GM21737 (cell line): ENCODE measurements around the gene LRFN3.
A peak's percentile ranks its signal among the peaks of the same experiment; 100 is the strongest.
"Not testable (repeated sequence)": the region's sequence is repeated elsewhere in the genome, so short reads cannot be mapped to it uniquely, and the experiment has no call there.

Experiments
- ATAC-seq: cut with Tn5 transposase; IDR thresholded peaks from one replicate; pipeline ENCODE4 v1.9.1; 2021; ENCODE audit warnings: mild to moderate bottlenecking, moderate library complexity; ENCODE audit not compliant: unreplicated experiment

Gene LRFN3, protein sequence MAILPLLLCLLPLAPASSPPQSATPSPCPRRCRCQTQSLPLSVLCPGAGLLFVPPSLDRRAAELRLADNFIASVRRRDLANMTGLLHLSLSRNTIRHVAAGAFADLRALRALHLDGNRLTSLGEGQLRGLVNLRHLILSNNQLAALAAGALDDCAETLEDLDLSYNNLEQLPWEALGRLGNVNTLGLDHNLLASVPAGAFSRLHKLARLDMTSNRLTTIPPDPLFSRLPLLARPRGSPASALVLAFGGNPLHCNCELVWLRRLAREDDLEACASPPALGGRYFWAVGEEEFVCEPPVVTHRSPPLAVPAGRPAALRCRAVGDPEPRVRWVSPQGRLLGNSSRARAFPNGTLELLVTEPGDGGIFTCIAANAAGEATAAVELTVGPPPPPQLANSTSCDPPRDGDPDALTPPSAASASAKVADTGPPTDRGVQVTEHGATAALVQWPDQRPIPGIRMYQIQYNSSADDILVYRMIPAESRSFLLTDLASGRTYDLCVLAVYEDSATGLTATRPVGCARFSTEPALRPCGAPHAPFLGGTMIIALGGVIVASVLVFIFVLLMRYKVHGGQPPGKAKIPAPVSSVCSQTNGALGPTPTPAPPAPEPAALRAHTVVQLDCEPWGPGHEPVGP

DNA sequence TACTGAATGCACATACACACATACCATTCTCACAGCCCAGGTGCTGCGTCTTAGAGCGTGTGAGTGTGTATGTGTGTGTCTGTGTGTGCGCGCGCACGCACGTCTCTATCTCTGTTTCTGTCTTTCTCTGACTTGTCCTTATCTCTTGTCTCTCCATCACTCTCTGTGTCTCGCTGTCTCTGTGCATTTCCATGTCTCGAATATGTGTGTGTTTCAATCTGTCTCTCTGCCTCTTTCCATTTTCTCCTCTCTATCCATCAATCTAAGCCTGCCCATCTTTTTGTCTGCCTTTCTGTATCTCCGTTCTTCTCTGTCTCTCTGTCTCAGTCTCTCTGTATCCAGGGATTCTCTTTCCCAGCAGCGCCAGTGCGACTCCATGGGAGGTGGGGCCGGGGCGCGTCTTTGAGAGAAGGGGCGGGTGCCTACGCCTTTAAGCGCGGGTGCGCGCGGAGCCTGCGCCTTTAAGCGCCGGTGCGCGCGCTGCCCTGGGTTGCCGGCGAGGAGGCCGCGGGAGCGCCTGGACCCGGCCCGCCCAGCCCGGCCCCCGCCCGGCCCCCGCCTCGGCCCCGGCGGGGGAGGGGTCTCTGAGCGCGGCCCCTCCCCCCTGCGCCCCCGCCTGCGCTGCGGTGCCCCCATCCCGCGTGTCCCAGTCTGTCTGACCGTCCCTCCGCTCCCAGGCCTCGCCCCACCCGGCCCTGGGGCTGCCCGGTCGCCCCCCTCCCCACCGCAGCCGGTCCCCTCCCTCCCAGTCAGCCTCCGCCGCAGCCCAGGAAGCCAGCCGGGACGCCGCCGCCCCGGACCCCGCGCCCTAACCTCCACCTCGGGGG lies at the start of gene LRFN3:
Gene LRFN3 (plus strand): TSS at position 464 of the 827 bp plus-strand sequence. CDS start 3,052 bp downstream, outside the sequence.
- no peak for ATAC-seq

DNA sequence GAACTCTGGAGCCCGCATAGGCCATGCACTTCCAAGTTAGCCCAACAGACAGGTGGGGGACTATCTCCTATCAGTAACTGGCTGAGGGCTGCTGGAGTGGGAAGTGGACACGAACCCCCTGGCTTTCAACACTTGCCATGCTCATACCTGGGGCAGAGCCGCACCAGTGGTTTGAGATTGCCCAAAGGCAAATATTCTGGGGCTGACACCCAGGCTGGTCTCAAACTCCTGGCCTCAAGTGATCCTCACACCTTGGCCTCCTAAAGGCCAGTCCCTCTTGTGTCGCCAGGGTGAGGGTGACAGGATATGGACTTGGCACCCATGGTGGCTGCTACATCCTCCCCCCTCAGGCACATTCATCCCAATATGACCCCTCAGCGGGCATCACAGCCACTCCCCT lies 49.0 kb upstream of the LRFN3 start:
- no peak for ATAC-seq

DNA sequence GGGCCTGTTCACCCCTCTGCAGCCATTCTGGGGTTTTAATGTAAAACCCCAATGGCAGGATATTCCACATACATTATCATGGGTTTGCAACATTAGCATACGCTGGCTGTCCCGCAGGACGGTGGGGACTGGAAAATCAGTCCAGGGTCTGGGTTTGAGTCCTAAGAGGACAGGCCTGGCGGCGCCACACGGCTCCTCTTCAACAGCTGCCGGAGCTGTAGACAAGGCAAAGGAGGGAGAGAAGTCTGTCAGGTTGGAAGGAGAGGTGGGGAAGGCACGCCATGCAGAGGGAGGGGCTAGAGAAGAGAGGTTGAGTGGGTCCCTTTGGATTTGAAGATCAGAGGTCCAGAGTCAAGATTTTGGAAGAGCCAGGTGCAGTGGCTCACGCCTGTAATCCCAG lies 47.8 kb upstream of the LRFN3 start:
- no peak for ATAC-seq

DNA sequence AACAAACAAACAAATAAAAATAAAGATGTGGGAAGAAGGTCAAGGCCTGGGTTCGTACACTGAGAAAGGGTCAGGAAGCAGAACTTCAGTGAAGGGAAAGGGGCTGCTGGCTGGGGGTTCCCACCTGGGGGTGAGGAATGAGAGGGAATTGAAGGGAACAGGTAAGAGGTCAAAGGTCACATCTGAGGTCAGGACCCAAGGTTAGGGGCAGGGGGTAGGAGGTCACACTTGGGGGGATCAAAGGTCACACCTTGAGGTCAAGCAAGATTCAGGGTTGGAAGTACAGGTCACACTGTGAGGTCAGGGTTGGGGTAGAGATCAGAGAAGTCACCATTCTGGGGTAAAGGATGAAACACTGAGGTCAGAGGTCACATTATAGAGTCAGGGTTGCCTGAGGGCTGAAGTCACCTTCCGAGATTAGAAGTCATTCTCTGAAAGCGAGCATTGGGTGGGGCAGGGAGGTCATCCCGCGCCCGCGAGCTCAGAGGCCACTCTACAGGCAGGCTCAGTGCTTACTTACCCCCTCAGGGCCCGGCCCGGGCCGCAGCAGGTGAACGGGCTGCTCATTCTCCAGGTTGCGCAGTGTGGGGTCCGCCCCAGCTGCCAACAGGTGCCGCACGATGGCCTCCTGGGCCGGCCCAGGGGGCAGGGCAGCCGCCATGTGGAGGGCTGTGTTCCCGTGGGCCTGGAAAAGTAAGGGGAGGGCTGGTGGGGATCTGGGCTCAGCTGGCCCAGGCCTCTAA lies 46.6 kb upstream of the LRFN3 start:
- no peak for ATAC-seq

DNA sequence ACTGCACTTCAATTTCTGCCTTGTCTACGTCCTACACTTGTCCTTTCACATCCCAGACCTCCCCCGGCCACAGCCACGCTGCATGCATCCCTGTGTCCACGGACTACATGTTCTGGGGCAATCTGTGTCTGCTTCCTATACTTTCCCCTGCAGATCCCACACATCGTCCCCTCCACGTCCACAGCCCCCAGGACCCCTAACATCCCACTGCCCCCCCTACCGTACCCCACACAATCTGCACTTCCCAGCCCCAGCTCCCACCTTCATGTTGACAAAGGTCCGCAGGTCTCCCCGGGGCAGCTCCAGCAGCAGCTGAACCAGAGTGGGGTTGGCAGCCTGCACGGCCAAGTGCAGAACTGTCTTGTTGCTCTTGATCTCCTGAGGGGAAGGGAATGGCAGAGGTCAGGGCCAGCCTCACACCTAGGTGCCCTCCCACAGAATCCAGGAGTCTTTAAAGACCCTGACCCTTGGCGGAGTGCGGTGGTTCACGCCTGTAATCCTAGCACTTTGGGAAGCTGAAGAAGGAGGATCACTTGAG lies 46.0 kb upstream of the LRFN3 start:
- ATAC-seq = no peak

DNA sequence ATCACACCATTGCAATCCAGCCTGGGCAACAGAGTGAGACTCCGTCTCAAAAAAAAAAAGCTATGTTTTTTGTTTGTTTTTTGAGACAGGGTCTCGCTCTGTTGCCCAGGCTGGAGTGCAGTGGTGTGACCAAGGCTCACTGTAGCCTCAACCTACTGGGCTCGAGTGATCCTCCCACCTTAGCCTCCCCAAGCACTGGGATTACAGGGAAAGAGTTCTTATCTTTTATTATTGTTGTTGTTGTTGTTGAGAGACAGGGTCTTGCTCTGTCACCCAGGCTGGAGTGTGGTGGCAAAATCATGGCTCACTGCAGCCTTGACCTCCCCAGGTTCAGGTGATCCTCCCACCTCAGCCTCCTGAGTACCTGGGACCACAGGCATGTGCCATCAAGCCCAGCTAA lies 44.4 kb upstream of the LRFN3 start:
- ATAC-seq = not testable (repeated sequence)

DNA sequence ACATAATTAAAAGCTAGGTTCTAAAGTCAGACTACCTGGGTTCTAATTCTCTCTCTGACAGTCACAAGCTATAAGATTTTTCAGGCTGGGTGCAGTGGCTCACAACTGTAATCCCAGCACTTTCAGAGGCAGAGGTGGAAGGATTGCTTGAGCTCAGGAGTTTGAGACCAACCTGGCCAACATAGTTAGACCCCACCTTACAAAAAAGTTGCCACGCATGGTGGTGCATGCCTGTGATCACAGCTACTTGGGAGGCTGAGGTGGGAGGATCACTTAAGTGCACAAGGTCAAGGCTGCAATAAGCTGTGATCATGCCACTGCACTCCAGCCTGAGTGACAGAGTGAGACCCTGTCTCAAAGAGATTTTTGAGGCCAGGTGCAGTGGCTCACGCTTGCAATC lies 41.8 kb upstream of the LRFN3 start:
- no peak for ATAC-seq

DNA sequence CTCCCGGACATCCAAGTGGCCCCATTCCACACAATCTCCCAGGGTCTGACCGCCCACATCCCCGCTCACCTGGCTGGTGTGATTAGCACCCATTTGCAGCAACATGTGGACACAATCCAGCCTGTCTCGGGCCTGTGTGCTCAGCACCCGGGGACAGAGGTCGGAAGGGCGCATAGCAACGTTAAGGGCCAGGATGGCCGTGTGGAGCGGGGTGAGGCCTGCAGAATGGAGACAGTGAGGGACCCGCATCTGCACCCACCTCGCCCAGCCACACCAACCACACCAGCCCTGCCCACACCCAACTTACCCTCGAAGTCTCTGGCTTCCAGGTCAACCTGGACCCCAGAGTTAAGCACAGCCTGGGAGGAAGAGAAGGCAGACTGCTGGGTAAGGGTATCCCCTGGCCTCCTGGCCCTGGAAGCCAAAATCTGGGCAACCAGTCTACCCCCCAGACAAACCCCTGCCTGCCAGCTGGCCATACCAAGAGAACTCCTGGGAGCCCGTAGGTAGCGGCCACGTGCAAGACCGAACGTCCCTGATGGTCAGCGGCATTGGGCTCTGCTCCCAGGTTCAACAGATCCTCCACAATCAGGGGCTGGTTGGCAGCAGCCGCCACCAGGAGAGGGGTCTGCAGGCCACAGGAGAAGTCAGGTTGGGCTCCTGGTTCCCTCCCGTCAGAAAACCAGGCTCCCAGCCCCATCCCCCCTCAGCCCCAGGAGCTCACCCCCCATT lies 40.1 kb upstream of the LRFN3 start:
- no peak for ATAC-seq

DNA sequence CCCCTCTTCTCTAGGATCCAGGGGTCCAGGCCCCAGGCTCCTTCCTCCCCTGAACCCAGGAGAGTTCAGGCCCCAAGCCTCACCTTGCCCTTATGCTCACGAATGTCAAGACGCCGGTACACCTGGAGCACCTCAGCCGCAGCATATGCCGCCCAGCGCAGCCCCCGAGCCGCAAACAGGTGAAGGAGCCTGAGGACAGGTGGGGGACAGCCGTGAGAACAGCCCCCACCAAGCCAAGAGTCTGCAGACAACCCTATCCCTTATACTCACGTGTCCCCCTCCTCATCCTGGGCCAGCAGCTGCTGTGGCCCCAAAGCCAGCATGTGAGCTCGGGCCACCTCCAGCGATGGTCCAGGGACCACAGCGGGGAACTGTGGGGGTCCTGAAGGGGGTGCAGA lies 39.5 kb upstream of the LRFN3 start:
- ATAC-seq = no peak

DNA sequence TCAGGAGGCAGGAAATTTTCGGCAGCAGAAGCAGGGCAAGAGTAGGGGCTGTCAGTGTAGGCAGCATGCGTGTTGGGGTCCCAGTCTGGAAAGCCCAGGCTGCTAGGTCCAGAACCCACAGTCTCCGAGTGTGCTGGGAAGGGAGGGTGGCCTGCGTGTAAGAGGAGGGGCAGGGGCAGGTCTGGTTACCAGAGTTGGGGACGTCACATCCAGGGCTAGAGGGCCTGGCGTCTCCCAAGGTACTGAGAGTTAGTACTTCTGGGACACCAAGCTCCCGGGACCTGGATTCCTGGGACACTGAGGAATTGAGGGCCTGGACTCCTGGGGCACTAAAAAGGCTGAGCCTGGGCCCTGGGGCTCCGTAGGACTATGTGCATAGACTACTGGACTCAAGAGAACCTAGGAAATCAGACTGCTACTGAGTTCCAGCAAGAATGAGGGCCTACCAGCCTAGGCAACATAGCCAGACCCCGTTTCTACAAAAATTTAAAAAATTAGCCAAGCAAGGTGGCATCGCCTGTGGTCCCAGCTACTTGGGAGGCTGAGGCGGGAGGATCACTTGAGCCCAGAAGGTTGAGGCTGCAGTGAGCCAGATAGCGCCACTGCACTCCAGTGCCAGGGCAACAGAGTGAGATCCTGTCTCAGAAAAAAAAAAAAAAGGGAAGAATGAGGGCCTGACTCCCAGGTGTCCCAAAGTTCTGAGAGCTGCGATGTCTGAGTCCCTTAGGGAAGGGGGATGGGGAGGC lies 38.3 kb upstream of the LRFN3 start:
- ATAC-seq = no peak

DNA sequence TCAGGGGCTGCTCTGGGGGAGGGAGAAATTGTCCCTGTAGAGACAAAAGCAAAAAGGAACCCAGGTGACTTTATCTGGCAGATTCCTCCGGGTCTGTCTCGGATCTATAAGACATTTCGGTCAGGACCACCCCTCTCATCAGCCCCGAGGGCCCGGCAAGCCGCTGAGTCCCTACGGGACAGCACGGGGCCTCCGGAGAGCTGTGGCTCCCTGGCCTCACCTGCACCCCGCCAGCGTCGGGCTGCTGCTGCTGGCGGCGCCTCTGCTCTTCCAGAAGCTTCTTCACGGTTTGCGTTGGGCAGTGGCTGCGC lies 37.7 kb upstream of the LRFN3 start:
- ATAC-seq = no peak

DNA sequence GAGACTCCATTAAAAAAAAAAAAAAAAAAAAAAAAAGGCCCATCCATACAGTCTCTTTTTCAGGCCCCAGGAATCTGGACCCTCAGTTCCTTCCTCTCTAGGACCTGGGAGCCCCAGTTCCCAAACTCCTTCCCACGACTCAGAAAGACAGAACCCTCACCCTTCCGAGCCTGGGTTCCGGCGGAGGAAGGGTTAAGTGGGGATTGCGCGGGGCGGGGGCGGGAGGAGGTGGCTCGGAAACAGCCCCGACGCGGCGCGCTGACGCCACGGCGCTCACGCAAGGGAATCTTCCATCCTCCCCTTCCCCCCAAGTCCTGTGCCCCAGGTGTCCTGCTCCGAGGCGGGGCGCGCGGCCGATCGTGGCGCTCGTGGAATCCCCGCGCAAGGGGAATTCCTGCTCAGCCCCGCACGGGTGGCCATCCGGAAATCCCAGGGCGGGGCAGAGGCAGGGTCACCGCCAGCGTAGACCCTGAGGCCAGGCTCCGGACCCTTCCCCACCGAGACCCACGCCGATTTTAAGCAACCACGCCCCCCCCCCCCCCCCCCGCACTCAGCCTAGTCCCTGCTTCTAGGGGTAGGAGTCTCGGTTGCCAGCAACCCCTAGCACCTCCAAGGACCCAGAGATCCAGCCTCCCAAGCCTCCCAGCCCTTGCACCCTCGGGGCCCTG lies 36.5 kb upstream of the LRFN3 start:
- ATAC-seq = peak; percentile 35

DNA sequence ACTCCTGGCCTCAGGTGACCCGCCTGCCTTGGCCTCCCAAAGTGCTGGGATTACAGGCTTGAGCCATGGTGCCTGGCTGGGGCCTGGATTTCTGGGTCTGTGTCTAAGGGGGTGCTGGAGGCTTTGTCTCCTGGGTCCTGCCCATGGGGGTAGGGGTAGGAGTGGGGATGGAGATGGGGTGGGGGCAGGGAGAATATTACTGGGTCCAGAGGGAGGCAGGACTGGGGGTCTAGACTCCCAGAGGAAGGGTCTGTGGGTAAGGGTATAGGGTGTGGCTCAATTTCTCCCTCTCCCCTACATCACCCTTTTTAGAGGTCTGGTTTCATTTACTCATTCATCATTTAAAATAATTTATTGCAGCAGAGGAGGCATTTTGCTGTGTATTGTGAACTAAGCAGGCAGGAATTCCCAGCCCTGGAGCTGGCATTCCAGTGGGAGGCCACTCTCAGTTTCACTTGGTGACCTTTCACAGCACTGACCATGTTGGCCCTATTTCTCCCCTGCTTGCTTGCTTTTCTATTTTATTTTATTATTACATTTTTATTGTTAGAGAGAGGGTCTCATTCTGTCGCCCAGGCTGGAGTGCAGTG lies 35.0 kb upstream of the LRFN3 start:
- no peak for ATAC-seq

DNA sequence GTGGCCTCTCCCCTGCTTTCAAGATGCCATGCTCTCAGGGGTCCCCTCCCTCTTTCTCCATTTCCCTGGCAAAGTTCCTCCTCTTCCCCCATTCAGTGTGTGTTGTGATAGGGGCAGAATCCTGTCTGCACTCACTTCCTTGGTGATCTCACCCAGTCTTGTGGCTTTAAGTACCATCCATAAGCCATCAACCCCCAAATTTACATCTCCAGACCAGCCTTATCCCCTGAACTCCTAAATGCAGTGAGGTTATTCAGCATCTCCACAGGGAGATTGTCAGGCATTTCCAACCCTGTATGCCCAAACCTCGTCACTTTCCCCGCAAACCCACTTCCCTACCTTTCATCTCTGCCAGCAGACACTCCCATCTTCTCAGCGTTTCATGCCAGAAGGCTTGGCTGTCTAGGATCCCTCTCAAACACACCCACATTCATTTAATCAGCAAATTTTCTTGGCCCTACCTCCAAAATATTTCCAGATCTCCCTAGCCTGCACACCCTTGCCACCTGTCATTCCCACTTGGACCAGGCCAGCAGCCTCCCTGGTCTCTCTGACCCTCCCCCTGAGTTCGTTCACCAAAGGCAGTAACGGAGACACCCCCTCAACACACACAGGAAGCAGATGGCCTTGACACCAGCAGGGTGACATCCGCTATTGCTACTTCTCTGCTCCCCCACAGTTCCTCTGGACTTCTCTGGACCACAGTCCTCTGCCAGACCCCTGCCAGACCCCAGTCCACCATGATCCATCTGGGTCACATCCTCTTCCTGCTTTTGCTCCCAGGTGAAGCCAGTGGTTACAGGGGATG lies 34.1 kb upstream of the LRFN3 start, which contains the start of gene HCST:
Gene HCST (plus strand): TSS at position 676 of the 808 bp plus-strand sequence. CDS start 65 bp downstream, at position 741.
- no peak for ATAC-seq

DNA sequence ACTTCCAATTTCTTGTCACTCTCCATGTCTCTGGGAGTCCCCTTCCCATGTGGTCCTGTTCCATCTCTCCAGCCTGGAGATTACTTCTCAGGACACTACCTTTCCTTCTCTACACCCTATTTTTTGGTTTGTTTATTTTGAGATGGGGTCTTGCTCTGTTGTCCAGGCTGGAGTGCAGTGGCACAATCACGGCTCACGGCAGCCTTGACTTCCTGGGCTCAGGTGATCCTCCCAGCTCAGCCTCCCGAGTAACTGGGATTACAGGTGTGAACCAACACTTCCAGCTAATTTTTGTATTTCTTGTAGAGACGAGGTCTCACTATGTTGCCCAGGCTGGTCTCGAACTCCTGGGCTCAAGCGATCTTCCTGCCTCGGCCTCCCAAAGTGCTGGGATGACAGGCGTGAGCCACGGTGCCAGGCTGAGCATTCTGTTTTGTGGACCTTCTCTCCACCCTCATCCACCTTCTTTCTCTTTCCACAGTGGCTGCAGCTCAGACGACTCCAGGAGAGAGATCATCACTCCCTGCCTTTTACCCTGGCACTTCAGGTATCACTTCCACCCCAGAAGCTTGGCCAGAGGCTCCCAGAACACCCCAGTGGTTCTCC lies 33.2 kb upstream of the LRFN3 start:
- ATAC-seq = no peak

DNA sequence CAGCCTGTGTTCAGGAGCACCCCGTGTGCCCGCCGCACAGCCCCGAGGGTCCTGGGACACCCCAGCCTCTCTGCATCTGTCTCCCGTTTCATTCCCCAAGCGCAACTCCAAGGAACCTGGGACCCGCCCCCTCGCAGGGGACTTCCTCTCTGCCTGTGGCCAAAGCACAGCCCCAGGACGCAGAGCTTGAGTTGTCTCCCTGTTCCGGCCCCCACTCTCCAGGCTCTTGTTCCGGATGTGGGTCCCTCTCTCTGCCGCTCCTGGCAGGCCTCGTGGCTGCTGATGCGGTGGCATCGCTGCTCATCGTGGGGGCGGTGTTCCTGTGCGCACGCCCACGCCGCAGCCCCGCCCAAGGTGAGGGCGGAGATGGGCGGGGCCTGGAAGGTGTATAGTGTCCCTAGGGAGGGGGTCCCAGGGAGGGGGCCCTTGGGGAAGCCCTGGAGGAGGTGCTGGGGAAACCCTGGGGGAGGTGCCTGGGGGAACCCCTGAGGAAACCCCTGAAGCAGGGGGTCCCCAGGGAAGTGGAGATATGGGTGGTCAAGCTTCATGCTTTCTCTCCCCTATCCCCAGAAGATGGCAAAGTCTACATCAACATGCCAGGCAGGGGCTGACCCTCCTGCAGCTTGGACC lies 32.5 kb upstream of the LRFN3 start:
- peak; percentile 38 for ATAC-seq
